T1000 (cell line): ENCODE measurements around the gene NDOR1.

Experiments used
- DNase-seq: peaks from one replicate; lab custom pipeline; 2025; ENCODE audit warnings: mixed read lengths; lab: John Stamatoyannopoulos, UW

Gene NDOR1

DNA sequence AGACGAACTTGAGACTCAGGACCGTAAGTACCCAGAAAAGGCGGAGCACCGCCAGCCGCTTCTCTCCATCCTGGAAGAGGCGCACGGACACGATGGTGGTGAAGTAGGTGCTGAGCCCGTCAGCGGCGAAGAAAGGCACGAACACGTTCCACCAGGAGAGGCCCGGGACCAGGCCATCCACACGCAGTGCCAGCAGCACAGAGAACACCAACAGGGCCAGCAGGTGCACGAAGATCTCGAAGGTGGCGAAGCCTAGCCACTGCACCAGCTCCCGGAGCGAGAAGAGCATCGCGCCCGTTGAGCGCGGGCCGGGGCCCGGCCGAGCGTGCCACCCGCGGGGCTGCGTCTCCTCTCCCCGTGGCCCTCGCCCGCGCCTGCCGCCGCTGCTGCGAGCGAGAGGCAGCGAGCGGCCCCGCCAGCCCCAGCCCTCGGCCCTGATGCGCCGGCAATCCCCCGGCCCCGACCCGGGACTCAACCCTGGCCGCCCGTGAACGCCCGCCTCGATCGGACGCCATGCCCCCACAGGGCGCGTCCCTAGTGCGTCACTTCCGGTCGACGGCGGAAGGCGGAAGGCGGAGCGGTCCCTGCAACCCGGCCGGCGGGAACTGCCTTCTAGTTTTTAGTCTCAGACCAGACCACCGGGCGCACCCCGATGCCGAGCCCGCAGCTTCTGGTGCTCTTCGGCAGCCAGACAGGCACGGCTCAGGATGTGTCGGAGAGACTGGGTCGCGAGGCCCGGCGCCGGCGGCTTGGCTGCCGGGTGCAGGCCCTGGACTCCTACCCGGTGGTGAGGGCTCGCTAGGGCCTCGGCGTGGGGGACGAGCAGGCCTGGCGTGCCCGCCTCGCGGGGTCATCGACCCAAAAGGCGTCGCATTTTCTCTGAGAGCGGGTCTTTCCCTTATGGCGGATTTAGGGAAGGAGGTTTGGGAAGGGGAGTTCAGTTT is at the start of gene NDOR1, which contains the start of gene TMEM203:
Gene NDOR1 (plus strand): TSS at position 575 of the 944 bp plus-strand sequence. CDS start 78 bp downstream, at position 653.
Gene TMEM203 (minus strand): TSS at position 523 of the 944 bp plus-strand sequence. CDS start 234 bp downstream, at position 289.
- DNase-seq: peak; percentile 58

DNA sequence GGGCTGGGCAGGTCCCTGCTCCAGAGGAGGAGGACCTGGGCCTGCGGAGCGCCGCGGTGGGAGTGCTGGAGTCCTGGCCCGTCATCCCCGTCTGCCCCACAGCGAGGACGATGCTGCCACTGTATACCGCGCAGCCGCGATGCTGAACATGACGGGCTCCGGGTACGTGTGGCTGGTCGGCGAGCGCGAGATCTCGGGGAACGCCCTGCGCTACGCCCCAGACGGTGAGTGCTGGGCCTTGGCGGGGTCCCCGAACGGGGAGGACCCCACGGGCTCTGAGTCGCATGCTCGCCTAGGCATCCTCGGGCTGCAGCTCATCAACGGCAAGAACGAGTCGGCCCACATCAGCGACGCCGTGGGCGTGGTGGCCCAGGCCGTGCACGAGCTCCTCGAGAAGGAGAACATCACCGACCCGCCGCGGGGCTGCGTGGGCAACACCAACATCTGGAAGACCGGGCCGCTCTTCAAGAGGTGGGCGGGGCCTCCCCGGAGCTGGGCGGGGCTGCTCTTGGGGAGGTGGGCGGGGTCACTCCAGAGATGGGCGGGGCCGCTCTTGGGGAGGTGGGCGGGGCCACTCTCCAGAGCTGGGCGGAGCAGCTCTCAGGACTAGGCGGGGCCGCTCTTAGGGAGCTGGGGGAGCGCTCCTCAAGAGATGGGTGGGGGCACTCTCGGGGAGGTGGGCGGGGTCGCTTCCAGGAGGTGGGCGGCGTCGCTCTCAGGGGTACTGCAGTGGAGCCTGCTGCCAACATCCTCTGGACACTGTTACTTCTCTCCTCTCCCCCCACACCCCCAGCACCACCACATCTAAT is 48.7 kb upstream of the NDOR1 start:
- DNase-seq: no peak

DNA sequence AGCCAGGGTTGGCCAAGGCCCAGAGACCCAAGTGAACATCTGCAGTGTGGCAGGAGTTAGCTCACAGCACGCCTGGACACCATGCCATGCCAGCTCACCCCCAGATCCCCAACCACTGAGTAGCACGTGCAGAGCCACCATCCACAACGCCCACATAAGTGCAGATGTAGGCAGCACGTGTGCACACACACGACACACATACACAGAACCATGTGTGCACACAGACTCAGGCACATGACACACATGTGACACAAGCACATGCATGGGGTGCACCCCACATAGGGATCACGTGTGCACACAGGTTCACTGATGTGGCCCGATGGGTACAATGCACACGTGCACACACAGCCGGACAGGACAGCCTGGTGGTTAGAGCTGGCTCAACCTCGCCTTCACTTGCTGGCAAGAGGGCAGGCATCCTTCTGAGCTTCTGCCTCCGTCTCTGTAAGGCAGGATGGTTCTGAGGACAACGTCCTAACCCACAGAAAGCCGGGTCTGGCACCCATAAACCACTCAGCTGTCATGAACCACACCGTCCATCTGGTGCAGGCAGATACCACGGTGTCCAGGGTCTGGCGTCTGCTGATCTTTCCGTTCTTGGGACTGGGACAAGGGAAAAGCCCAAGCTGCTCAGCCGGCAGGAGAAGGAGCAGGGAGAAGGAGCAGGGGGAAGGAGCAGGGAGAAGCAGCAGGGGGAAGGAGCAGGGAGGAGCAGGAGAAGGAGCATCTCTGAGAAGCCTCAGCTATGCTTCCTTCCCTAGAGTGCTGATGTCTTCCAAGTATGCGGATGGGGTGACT is 47.7 kb upstream of the NDOR1 start:
- no peak for DNase-seq

DNA sequence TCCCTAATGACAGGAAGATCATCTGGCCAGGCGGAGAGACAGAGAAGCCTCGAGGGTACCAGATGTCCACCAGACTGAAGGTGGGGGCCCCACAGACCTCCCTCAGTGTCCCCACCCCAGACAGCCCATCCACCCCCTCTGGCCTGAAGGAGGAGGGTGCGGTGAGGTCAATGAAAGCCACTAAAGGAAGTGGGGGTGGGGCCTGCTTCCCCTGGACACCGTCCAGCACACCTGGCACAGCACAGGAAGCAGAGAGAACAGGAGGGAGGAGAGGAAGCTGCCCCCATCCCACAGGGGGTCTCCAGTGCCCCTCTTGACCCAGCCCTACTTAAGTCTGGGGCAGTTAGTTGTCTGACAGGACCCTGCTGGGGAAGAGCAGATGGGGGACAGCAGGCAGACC is 46.9 kb upstream of the NDOR1 start:
- no peak for DNase-seq

DNA sequence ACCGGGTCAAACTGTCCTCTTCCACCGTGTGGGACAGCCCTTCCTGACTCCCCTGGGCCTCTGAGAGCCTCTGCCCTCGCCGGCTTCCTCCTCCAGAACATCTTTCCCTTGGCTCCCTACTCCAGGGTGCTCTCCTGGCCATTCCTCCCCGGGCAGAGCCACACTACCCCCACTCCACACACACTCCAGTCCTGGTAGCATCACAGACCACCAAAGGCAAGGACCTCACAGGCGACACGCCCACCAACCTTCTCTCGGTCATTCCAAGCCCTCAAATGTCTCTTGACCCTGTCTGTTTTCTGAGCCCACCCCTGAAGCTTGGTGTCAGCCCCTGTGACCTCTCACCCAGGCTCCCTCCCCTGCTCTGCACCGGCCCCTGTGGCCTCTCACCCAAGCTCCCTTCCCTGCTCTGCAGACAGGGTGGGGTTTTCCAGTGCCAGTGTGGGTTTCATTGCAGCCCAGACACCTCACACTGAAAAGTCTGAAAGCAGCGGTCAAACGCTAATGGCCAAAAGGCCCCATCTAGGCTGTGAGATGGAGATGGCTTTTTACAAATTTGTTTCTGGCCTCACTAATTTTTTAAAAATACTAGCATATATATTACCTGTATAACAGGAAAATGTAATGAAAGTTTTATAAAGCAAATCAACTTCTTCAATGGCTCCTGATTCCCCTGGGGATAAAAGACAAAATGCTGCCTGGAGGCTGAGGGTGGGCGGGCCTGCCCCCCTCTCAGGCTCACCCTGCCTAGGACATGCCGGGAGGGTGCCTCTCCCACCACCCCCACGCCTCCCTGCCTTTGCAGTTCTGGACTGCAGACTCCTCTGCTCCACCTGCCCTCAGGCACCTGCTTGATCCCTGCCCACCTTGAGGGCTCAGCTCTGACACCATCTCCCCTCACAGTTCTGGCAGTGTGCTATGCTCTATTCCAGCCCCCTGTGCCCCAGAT is 46.1 kb upstream of the NDOR1 start:
- no peak for DNase-seq

DNA sequence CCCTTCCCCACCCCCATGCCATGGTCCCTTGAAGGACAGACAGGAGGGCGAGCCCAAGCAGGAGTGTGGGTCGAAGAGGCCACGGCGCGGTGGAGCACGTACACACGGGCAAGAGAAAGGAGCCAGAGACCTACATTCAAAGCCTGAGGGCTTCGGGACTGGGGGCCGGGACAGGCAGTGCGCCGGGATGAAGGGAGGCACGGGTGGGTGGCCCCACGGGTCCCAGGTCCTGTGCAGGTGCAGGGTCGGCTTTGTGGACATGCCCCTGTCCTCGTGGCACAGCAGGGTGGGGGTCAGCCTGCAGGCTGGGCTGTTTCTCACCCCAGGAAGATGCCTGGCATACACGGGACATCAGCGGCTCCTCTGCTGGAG is 45.5 kb upstream of the NDOR1 start:
- DNase-seq: no peak

DNA sequence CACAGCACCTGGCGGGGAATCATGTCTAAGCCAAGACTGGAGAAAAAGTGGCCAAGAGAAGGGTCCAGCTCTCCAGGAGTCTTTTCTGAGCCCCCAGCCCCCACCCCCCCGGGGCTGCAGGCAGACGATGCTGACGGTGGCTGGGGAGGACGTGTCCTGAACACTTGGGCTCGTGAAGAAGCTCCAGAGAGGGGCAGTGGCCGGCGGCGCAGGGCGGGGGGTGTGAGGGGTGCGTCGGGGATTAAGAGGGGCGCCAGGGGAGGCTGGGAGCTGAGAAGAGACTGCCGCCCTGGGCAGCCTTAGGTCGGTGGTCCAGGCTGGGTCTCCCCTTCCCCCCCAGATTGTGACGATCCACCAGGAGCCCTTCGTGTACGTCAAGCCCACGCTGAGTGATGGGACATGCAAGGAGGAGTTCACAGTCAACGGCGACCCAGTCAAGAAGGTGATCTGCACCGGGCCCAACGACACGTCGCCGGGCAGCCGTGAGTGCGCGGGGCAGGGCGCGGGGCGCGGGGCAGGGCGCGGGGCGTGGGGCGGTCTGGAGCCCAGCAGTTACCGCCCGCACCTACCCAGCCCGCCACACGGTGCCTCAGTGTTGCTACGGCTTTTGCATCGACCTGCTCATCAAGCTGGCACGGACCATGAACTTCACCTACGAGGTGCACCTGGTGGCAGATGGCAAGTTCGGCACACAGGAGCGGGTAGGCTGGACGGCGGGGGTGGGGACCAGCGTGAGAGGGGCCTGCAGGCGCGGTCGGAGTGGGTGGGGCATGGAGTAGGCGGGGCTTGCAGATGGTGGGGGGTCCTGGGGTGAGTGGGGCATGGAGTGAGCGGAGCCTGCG is 44.6 kb upstream of the NDOR1 start:
- DNase-seq: no peak

DNA sequence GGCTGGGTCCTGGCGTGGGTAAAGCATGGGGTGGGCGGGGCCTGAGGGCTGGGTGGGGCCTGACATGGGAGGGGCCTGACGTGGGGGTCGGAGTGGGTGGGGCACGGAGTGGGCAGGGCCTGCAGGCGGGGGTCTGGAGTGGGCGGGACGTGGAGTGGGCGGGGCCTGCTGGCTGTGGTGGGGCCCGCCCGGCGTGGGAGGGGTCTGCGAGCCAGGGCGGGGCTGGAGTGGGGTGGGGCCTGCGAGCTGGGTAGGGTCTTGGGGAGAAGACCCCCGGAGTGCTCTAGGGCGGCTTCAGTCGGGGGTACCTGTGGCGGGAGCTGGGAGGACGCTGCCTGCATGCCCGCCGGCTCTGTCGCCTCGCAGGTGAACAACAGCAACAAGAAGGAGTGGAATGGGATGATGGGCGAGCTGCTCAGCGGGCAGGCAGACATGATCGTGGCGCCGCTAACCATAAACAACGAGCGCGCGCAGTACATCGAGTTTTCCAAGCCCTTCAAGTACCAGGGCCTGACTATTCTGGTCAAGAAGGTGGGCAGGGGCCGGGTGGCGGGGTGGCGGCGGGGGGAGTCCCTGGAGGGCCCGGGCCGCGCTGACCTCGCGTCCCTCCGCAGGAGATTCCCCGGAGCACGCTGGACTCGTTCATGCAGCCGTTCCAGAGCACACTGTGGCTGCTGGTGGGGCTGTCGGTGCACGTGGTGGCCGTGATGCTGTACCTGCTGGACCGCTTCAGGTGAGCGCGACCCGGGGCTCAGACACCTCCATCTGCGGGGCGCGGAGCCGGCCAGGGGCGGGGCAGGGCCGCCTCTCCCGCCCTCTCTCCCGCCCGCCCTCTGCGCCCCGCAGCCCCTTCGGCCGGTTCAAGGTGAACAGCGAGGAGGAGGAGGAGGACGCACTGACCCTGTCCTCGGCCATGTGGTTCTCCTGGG is 43.7 kb upstream of the NDOR1 start:
- DNase-seq: no peak

DNA sequence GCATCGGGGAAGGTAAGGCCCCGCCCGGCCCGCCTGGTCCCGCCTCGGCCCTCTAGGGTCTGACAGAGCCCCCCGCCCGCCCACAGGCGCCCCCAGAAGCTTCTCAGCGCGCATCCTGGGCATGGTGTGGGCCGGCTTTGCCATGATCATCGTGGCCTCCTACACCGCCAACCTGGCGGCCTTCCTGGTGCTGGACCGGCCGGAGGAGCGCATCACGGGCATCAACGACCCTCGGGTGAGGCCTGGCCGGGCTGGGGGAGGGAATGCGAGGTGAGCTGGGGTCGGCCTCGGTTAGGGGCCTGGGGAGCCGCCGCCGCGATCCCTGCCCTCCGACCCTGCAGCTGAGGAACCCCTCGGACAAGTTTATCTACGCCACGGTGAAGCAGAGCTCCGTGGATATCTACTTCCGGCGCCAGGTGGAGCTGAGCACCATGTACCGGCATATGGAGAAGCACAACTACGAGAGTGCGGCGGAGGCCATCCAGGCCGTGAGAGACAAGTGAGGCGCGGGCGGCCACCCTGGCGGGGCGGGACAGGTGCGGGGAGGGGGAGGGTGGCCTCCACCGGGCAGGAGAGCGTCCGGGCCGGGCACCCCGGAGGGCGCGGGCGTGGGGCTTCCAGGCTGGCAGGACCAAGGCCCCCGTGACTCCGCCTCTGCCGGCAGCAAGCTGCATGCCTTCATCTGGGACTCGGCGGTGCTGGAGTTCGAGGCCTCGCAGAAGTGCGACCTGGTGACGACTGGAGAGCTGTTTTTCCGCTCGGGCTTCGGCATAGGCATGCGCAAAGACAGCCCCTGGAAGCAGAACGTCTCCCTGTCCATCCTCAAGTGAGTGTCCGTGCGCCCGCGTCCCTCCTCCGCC is 42.8 kb upstream of the NDOR1 start:
- no peak for DNase-seq

DNA sequence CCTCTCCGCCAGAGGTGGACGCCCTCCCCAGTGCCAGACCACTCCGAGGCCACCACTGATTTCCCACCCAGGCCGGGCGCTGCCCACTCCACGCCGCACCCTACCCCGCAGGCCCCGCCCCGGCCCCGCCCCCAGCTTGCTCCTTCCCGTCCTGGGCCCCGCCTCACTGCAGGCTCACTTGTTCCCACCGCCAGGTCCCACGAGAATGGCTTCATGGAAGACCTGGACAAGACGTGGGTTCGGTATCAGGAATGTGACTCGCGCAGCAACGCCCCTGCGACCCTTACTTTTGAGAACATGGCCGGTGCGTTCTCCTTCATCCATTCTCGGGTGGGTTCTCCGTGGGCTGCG is 42.2 kb upstream of the NDOR1 start:
- no peak for DNase-seq

DNA sequence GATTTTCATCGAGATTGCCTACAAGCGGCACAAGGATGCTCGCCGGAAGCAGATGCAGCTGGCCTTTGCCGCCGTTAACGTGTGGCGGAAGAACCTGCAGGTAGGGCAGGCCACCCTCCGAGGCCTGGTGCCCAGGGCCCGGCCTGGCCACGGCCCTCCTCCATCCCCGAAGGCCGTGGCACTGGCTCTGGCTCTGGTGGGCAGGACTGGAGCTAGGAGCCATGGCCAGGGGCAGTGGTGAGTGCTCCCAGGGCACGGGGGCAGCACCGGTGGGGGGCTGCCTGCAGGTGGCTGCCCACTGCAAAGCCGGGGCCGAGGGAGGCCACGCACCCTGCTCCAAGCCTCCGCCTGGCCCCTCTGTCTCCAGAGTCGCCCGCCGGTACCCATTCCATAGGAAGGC is 41.7 kb upstream of the NDOR1 start:
- DNase-seq: no peak

DNA sequence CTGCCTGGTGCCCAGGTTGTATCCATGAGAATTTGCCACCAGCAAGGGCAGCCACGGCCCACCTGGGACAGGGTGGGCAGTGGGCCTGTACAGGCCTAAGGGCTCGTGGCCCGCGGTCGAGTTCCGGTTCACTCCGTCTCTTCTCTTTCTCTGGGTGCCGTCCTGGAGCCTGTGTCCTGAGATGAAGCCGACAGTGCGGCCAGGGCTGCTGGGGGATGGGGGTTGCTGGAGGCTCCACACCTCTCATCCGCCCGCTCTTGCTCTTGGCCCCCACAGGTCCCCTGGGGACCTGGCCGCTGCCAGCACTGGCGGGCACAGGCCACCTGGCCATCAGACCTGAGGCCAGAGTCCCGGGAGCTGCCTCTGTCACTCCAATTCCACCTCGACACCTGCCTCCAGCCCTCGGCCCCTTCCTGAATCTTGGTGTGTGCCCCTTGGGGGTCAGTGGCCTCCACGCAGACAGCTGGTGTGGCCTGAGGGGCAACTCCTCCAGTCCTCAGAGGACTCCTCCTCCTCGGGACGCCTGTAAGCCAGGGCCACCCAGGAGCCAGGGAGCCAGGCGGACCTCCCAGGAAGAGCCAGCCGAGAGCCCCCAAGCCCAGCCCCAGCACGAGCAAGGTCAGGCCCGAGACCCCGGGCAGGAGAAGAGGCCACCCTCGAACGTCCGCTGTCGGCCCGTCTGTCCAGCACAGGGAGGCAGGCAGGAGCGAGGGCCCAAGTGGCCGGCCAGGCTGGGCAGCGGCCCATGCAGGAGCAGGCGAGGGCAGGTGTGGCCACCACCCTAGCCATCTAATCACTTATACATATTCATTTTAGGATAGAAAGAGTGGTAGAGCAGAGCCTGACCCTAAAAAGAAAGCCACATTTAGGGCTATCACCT is 40.9 kb upstream of the NDOR1 start:
- DNase-seq: no peak

DNA sequence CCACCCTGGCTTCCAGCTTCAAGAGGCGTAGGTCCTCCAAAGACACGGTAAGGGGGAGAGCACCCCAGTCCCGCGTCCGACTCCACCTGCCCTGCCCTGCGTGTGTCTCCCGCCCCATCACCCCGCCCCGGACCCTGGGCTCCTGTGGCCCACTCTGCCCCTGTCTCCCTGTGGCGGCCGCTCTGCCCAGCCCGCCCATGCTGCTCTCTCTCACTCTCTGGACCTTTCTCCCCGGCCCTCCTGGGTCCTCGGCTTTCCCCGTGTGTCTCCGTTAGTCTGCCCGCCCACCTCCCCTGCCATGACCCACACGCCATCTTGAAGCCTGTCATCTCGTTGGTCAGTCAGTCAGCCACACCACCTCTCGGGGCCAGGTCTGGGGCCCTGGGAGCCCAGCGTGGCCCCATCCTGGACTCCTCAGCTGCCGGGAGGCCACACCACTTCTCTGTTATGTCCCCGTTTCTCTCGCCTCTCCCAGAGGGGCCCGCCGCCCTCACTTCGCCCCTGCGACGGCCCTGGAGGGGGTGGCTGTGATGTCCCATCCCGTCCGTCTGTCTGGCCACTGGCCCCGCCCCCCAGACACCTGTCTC is 40.2 kb upstream of the NDOR1 start:
- no peak for DNase-seq

DNA sequence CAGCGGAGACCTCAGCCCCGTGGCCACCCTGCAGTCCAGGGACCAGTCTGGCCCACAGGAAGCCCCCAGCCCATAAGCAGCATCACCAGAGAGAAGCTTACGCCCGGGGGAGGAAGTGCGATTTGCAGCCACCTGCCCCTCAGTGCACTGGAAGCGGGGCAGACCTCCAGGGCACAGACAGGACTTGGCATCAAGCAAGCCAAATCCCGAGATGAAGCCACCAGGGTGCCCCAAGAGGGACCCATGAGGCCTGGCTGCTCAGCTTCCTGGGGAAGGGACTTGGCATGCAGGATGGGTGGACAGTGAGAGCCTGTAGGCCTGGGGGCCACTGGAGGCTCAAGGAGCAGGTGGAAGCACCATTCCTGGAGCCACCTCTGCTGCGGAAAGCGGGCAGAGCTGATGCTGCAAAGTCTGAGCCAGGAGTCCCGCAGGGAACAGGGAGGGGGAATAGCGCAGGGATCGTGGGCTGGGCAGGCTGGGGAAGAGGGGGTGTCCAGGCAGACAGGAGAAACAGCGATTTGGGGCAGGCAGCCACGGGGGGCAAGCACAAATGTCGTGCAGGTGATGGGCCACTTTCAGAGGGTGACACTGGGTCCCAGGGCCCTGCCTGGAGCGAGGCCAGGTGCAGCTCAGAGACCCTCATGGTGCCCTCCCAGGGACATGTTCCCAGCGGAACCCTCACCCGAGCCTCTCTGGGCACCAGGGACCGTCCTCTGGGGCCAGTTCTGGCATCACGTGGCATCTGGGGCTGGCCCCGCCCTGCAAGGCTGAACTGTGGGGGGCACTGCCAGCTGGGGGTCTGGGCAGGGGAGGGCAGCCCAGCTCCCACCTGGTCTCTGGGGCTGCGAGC is 38.9 kb upstream of the NDOR1 start:
- DNase-seq: no peak

DNA sequence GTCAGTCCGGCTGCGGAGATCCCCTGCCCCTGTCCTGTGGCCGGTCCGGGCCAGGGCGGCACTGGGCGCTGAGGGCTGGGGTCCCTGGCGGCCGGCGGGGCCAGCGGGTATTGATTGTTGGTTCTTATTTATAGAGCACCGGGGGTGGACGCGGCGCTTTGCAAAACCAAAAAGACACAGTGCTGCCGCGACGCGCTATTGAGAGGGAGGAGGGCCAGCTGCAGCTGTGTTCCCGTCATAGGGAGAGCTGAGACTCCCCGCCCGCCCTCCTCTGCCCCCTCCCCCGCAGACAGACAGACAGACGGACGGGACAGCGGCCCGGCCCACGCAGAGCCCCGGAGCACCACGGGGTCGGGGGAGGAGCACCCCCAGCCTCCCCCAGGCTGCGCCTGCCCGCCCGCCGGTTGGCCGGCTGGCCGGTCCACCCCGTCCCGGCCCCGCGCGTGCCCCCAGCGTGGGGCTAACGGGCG is 38.2 kb upstream of the NDOR1 start:
- no peak for DNase-seq
